GM19351 (cell line): ENCODE data around the gene MAMDC4.
A peak's percentile ranks its signal among the peaks of the same experiment; 100 is the strongest.

ENCODE experiments used
- ATAC-seq: cut with Tn5 transposase; IDR thresholded peaks from one replicate; pipeline ENCODE4 v1.9.1; 2021; ENCODE audit warnings: mild to moderate bottlenecking, moderate library complexity; ENCODE audit not compliant: unreplicated experiment

The MAMDC4 gene

DNA sequence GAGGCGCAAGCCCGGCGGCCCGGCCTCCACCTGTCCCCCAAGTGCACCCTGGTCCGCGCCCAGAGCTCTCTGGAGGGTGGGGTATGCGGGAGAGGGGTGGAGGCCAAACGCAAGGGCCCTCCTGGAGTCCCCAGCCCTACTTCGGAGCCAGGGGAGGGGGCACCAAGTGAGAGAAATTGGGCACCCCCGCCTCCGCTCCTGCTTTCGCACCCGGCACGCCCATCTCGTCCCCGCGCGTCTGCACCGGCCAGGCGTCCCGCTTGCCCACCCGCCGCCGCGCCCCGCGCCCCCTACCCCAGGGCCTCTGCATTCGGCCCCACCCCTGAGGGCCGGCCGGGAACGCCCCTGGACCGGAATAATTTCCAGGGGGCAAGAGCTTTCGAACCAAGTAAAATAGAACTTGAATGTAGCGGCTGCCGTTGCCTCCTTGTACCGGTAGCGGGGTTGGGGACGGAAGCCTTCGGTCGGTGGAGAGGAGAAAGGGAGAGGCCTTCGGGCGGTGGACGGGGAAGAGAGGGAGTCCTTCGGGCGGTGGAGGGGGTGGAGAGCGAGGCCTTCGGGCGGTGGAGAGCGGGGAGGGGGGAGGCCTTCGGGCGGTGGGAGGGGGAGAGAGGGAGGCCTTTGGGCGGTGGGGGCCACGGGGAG lies 3.6 kb upstream of the MAMDC4 start:
- ATAC-seq: peak; percentile 6

DNA sequence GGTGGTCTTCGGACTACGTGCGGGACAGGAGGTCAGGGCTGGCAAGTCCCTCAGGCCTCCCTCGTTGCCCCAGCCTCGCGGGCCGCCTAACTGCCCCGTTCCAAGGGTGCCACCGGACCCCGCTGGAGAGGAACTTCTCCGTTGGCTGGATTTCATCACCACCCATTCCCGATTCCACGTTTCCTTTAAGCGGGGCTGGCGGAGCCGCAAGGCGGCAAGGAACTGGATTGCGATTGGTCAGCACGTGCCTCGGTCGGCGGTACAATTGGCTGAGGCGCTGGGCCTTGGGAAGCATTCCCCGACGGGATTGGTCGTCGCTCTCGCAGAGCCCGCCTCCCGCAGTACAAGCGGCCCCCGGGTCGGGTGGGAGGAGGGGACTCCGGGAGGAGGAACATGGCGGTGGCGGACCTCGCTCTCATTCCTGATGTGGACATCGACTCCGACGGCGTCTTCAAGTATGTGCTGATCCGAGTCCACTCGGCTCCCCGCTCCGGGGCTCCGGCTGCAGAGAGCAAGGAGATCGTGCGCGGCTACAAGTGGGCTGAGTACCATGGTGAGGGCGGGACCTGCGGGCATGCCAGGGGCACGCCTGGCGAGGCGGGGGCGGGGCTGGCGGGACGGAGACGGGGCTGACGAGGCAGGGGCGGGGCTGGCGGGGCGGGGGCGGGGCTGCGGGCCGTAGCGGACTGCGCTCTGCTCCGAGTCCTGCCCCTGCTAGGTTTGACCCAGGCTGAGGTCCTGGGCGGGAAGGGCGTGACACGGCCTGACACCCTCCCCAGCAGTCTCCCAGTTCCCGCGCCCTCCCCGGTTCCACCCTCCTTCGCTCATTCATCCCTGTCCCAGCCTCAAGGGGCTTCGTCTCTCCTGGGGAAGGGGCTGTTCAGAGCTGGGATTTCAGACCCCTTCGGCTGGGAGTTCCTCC lies 2.8 kb upstream of the MAMDC4 start, which contains the start of gene PHPT1:
Gene PHPT1, plus strand, starts transcription at position 372 of the 922 bp plus-strand sequence. Its CDS starts 22 bp downstream, at position 394.
- ATAC-seq: peak; percentile 81

DNA sequence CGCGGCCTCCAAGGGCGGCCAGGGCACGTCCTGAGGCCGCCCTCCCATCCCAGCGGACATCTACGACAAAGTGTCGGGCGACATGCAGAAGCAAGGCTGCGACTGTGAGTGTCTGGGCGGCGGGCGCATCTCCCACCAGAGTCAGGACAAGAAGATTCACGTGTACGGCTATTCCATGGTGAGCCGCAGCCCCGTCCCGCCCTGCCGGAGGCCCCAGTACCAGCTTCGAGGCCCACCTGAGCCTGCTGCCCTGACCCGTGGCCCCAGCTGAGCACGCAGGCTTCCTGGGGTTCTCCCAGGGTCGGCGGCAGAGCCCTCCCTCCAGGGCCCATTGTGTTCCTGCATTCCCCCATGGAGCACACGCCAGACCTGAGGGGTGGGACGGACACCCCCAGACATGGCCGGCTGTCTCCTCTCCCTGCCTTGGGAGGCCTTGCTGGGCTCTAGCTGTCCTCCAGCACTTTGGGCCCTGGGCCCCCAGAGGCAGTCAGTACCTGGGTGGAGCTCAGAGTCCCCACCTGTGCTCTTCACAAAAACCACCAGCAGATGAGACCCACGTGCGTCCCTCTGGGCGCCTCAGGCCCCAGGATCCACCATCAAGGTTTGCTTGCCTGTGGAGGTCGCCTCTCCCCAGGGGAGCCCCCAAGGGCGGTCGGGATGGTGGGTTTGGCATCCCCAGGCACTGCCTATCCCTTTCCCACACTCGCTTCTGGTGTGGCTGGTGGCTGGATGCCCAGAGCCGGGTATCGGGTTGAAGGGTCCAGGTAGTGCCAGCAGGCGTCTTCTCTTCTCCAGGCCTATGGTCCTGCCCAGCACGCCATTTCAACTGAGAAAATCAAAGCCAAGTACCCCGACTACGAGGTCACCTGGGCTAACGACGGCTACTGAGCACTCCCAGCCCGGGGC lies 1.9 kb upstream of the MAMDC4 start:
- no peak for ATAC-seq

DNA sequence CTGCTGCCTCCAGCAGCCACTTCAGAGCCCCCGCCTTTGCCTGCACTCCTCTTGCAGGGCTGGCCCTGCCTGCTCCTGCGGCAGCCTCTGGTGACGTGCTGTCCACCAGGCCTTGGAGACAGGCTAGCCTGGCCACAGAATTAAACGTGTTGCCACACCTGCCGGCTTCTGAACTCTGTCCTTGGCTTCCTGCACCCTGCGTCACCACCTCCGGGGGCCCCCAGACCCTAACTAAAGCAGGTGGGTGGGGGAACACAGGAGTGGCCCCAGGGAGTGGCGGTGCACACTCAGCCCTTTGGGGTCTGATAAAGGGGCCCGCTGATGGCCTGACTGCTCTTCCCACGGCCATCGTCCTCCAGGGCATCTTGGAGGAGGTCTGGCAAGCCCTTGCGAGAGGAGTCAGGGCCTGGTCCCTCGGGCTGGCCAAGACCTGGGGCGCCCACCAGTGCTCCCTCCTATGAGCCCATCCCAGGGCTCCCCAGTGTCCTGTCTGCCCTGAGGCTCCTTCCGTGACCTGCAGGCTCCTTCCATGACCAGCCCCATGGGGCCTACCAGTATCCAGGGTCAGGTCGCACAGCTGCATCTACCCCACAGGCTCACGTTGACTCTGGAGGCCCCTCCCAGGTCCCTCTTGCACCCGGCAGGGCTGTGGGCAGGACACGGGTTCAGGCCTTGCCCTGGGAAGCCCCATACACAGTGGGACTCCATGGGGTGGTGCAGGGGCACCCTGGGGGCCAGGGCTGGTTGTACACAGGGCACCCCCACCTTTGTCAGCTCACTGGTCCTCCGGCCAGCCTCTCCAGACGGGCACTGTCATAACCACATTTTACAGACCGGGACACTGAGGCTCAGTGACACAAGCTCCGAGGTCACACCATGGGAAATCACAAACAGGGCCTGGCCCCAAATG lies 1.0 kb upstream of the MAMDC4 start:
- no peak for ATAC-seq

DNA sequence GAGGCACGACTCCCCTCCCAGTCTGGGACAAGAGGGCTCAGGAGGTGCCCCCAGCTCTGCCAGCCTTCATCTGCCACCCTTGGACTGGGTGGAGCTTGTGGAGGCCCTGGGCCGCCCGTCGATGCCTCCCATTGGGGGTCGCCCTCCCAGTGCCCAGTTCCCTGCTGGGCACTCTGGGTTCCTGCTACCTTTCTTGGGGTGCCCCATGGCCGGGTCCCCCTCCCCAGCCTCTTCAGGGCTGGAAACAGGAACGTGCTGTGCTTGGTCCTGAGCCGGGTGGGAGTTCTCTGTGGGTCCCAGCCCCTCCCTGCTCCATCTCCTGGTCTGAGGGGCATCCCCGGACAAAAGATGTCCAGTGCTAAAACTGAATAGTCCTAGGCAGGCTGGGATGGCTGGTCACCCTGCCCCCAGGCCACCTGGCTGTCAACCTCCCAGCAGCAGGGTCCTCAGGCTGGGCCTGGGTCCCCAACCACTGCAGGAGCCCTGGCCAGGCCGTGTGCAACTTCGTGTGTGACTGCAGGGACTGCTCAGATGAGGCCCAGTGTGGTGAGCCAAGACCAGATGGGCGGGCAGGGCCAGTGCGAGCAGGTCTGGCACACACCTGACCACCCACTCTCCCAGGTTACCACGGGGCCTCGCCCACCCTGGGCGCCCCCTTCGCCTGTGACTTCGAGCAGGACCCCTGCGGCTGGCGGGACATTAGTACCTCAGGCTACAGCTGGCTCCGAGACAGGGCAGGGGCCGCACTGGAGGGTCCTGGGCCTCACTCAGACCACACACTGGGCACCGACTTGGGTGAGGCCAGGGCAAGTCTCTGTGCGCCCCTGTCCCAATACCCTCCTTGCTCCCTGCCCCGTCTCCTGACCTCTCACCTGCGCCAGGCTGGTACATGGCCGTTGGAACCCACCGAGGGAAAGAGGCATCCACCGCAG lies 784 bp downstream of the MAMDC4 start:
- ATAC-seq: no peak

DNA sequence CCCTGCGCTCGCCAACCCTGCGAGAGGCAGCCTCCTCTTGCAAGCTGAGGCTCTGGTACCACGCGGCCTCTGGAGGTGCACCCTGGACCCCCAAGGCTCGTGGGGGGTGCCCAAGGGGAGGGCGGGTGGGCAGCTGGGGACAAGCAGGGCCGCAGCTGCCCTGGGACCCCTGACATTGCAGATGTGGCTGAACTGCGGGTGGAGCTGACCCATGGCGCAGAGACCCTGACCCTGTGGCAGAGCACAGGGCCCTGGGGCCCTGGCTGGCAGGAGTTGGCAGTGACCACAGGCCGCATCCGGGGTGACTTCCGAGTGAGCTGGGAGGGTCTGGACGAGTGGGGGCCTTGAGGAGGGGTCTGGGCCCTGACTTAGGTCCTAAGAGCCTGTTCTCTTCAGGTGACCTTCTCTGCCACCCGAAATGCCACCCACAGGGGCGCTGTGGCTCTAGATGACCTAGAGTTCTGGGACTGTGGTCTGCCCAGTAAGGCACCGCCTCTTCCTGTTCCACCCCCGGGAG lies 1.5 kb downstream of the MAMDC4 start:
- ATAC-seq: no peak

DNA sequence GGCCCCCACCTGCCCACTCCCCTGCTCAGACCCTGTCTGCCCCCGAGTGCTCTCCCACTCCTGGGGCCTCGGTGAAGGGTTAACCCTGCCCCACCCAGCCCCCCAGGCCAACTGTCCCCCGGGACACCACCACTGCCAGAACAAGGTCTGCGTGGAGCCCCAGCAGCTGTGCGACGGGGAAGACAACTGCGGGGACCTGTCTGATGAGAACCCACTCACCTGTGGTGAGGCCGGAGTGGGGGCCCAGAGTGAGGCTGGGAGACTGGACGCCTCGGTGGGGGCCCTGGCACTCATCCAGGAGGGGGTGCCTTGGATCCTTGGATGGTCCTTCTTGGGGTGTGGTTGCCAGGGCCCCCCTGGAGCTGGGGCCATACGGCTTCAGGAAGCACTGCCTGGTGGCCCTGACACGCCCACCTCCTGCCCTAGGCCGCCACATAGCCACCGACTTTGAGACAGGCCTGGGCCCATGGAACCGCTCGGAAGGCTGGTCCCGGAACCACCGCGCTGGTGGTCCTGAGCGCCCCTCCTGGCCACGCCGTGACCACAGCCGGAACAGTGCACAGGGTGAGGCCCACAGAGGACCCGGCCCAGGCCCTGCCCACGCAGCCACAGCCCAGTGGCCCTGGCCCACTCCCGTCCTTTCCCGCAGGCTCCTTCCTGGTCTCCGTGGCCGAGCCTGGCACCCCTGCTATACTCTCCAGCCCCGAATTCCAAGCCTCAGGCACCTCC lies 2.1 kb downstream of the MAMDC4 start:
- no peak for ATAC-seq

DNA sequence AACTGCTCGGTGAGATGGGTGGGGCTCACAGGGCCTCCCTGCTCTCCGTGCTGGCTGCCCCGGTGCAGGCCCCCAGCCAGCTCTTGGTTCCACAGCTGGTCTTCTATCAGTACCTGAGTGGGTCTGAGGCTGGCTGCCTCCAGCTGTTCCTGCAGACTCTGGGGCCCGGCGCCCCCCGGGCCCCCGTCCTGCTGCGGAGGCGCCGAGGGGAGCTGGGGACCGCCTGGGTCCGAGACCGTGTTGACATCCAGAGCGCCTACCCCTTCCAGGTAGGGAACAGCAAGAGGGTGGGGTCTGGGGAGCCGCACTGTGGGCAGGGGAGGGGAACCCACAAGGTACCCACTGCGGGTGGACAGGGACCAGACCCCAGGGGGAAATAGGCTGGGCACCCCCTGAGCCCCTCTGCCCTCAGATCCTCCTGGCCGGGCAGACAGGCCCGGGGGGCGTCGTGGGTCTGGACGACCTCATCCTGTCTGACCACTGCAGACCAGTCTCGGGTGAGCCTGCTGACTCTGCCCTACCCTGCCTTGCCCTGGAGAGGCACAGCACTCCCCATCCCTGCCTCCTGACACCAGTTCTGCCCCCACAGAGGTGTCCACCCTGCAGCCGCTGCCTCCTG lies 2.8 kb downstream of the MAMDC4 start:
- no peak for ATAC-seq

DNA sequence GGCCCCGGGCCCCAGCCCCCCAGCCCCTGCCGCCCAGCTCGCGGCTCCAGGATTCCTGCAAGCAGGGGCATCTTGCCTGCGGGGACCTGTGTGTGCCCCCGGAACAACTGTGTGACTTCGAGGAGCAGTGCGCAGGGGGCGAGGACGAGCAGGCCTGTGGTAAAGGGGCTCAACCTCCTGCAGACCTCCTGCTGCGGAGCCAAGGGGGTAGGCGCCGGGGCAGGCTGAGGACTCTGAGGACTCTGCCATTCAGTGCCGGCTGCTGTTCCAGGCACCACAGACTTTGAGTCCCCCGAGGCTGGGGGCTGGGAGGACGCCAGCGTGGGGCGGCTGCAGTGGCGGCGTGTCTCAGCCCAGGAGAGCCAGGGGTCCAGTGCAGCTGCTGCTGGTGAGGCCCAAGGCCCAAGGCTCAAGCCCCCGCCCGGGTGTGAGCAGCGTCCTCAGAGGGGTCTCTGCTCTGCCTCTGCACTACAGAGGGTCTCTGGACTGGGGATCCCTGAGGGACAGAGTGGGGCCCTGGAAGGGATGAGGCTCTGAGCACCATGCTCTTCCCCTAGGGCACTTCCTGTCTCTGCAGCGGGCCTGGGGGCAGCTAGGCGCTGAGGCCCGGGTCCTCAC lies 3.4 kb downstream of the MAMDC4 start:
- no peak for ATAC-seq

DNA sequence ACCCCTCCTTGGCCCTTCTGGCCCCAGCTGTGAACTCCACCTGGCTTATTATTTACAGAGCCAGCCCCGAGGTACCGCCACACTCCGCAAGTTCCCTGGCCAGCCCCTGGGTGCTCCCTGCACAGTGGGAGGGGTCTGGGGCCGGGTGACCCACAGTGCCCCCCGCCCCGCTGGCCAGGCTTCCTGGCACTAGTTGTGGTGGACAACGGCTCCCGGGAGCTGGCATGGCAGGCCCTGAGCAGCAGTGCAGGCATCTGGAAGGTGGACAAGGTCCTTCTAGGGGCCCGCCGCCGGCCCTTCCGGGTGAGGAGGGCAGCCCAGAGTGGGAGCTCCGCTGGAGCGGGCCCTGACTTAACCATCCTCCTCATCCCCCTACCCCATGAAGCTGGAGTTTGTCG lies 3.9 kb downstream of the MAMDC4 start:
- no peak for ATAC-seq

DNA sequence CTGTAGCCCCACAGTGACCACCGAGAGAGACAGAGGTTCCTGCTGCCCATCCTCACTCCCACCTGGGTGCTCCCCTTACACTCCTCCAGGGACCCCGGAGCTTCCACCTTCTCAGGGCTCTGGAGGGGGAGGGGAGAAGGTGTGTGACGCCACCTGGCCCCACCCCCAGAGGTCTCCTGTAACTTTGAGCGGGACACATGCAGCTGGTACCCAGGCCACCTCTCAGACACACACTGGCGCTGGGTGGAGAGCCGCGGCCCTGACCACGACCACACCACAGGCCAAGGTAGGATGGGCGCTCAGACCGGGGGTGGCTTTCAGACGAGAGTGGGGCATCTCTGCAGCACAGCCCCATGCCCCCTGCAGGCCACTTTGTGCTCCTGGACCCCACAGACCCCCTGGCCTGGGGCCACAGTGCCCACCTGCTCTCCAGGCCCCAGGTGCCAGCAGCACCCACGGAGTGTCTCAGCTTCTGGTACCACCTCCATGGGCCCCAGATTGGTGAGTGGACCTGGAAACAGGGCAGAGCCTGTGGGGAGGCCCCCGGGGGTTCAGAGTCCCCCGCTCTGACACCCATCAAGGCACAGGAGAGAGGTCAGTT lies 4.5 kb downstream of the MAMDC4 start:
- no peak for ATAC-seq

DNA sequence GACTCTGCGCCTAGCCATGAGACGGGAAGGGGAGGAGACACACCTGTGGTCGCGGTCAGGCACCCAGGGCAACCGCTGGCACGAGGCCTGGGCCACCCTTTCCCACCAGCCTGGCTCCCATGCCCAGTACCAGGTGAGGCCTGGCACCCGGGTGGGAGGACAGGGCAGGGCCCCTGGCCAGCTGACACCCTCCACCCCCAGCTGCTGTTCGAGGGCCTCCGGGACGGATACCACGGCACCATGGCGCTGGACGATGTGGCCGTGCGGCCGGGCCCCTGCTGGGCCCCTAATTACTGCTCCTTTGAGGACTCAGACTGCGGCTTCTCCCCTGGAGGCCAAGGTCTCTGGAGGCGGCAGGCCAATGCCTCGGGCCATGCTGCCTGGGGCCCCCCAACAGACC lies 5.0 kb downstream of the MAMDC4 start:
- no peak for ATAC-seq

DNA sequence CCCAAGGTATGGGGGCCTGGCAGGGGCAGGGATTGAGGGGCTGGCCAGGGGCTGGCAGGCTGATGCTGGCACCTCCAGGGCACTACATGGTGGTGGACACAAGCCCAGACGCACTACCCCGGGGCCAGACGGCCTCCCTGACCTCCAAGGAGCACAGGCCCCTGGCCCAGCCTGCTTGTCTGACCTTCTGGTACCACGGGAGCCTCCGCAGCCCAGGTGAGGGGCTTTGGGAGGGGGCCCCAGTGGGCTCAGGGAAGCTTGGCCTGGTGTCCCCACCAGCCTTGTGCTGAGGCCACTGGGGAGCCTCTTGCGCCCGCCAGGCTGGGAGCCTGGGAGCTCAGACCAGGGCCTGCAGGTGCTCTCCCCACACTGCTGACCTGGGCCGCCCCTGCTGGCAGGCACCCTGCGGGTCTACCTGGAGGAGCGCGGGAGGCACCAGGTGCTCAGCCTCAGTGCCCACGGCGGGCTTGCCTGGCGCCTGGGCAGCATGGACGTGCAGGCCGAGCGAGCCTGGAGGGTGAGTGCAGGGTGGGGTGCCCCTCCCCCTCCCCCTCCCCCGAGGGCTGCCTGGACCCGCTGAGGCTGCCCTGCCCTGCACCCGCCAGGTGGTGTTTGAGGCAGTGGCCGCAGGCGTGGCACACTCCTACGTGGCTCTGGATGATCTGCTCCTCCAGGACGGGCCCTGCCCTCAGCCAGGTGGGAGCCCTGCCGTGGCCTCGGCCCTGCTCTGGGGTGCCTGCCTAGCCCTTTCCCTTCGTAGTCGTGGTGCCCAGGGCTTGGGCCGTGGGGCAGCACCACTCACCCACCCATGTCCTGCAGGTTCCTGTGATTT lies 5.7 kb downstream of the MAMDC4 start:
- ATAC-seq: no peak

DNA sequence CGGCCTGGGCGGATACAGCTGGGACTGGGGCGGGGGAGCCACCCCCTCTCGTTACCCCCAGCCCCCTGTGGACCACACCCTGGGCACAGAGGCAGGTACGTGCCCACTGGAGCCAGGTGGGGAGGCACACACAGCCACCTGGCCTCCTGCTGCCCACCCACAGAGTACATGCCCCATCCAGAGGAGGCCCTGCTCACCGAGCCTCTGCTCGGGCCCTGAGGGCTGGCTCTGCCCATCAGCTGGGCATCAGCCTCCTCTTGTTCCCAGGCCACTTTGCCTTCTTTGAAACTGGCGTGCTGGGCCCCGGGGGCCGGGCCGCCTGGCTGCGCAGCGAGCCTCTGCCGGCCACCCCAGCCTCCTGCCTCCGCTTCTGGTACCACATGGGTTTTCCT lies 6.3 kb downstream of the MAMDC4 start:
- ATAC-seq: no peak

DNA sequence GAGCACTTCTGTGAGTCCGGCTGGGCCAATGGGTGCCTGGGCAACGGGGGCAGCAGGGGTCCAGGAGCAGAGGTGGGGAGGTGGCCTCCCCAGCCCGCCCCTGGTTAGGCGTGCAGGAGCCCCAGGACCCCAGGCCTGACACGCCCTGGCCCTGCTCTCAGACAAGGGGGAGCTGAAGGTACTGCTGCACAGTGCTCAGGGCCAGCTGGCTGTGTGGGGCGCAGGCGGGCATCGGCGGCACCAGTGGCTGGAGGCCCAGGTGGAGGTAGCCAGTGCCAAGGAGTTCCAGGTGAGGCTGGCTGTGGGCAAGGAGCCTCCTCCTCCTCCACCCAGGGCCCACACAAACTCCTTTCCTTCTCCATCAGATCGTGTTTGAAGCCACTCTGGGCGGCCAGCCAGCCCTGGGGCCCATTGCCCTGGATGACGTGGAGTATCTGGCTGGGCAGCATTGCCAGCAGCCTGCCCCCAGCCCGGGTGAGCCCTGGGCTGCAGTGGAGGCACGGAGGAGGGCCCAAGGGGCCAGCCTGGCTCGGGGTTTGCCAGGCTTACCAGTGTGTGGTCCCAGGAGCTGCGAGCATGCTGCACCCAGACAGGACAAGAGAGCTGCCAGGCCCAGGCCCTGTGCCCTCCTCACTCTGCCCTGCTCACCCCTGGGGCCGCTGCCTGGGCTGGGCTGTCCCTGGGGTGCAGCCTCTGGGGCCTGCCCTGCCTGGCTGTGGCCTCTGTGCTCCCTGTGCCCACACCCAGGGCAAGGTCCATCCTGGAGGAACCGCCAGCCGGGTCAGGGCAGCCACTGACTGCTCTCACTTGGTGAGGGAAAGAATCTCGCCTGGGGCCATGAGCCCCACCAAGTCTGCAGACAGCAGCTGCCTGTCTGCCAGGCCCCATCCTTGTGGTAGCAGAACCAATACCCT lies 7.0 kb downstream of the MAMDC4 start:
- ATAC-seq: no peak
